ENCODE measurements around the gene PGM2. TPM values are rescaled to one million over a fixed set of nuclear protein-coding genes. Genes with fewer than 3 reads are reported as not detected.
A peak's percentile ranks its signal among the peaks of the same experiment; 100 is the strongest.

PGM2 gene
- total RNA-seq, 2 donors from 2014 or later = 21.5 to 25.1 TPM

DNA sequence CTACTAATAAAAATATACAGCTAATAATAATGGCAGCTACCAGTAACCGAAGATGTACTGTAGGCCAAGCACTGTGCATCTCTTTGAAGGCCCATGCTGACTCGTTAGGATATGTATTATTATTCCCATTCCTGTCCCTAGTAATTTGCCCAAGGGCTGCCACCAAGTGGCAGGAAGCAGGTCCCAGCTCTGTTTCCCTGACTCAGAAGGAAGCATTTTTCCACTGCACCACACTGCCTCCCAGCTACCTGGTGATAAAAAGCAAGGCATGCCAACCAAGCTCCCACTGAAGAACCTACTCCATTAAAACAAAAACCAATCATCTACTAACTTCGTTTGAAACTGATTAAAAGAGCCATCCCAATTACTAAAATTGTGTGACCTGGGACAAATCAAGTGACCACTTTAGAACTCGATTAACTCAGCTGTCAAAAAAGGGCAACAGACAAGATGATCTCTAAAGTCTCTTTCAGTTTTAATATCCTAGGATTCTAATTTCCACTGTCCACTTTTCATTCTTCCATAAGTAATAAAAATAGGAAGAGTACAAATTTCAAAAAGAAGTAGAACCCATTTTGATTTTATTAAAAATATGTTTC, 24.3 kb upstream of the PGM2 start:
- no peaks in the 10 kb centered on the region for H3K9me3 Mint-ChIP-seq
- no peak overlapping the region for H3K9ac ChIP-seq (ENCODE audit: extremely low read depth, low read length, poor library complexity, severe bottlenecking)
- no peak overlapping the region for H3K27ac ChIP-seq (ENCODE audit: low read depth, low read length)
- no peak overlapping the region for H3K4me3 ChIP-seq (ENCODE audit: low read length)
- H3K36me3 Mint-ChIP-seq (ENCODE audit: low read depth) = no peaks in the 10 kb centered on the region
- no peaks in the 10 kb centered on the region for H3K9me3 ChIP-seq (ENCODE audit: control insufficient read depth, low read length)
- H3K4me1 Mint-ChIP-seq = no peaks in the 10 kb centered on the region
- no peaks in the 10 kb centered on the region for H3K36me3 ChIP-seq (ENCODE audit: control insufficient read depth, insufficient read depth, low read length)
- no peaks in the 10 kb centered on the region for H3K27me3 Mint-ChIP-seq (ENCODE audit: insufficient read depth)
- no peaks in the 10 kb centered on the region for H3K27me3 ChIP-seq (ENCODE audit: control insufficient read depth, insufficient read depth, low read length, poor library complexity, severe bottlenecking)
- TF ChIP-seq CTCF (conservative IDR thresholded peaks at IDR 0.05) = peak; percentile 82
- H3K27ac Mint-ChIP-seq = peak overlapping the region; percentile 44
- no peaks in the 10 kb centered on the region for H3K4me1 ChIP-seq (ENCODE audit: control insufficient read depth, insufficient read depth, low read length)
- H3K4me3 Mint-ChIP-seq = no peak overlapping the region
- DNase-seq = peak; percentile 86
- WGBS, 2 experiments (ENCODE audit: insufficient coverage in 1 of 2, insufficient read length in 1 of 2) = 48 to 50% methylated on average over 4 of the region's 4 CpGs

GRCh38 chr4:37803348-37803973, 23.0 kb upstream of the PGM2 start:
- Mint-ChIP-seq H3K4me1 (no peaks in the 10 kb centered on the region), H3K4me3 (no peak overlapping the region), H3K27me3 (ENCODE audit: insufficient read depth) (no peaks in the 10 kb centered on the region), H3K9me3 (no peaks in the 10 kb centered on the region), H3K36me3 (ENCODE audit: low read depth) (no peaks in the 10 kb centered on the region), H3K27ac (no peak overlapping the region)
- TF ChIP-seq CTCF (conservative IDR thresholded peaks at IDR 0.05) = peak; percentile 78
- no peaks in the 10 kb centered on the region for H3K9me3 ChIP-seq (ENCODE audit: control insufficient read depth, low read length)
- no peak for DNase-seq
- H3K27ac ChIP-seq (ENCODE audit: low read depth, low read length) = no peak overlapping the region
- H3K4me3 ChIP-seq (ENCODE audit: low read length) = no peak overlapping the region
- no peak overlapping the region for H3K9ac ChIP-seq (ENCODE audit: extremely low read depth, low read length, poor library complexity, severe bottlenecking)
- H3K27me3 ChIP-seq (ENCODE audit: control insufficient read depth, insufficient read depth, low read length, poor library complexity, severe bottlenecking) = no peaks in the 10 kb centered on the region
- no peaks in the 10 kb centered on the region for H3K36me3 ChIP-seq (ENCODE audit: control insufficient read depth, insufficient read depth, low read length)
- no peaks in the 10 kb centered on the region for H3K4me1 ChIP-seq (ENCODE audit: control insufficient read depth, insufficient read depth, low read length)
- WGBS, 2 experiments (ENCODE audit: insufficient coverage in 1 of 2, insufficient read length in 1 of 2) = 50% methylated on average over 2 of the region's 4 CpGs; no CpG with 5 or more reads in 1 of the 2 experiments

GRCh38 chr4:37805091-37805490, 21.4 kb upstream of the PGM2 start:
- H3K27me3 ChIP-seq (ENCODE audit: control insufficient read depth, insufficient read depth, low read length, poor library complexity, severe bottlenecking) = no peaks in the 10 kb centered on the region
- no peaks in the 10 kb centered on the region for H3K36me3 ChIP-seq (ENCODE audit: control insufficient read depth, insufficient read depth, low read length)
- H3K4me1 ChIP-seq (ENCODE audit: control insufficient read depth, insufficient read depth, low read length) = no peaks in the 10 kb centered on the region
- no peak overlapping the region for H3K27ac ChIP-seq (ENCODE audit: low read depth, low read length)
- Mint-ChIP-seq H3K4me1 (no peaks in the 10 kb centered on the region), H3K9me3 (no peaks in the 10 kb centered on the region), H3K4me3 (no peak overlapping the region), H3K36me3 (ENCODE audit: low read depth) (no peaks in the 10 kb centered on the region), H3K27me3 (ENCODE audit: insufficient read depth) (no peaks in the 10 kb centered on the region), H3K27ac (no peak overlapping the region)
- no peak for DNase-seq
- no peak overlapping the region for H3K9ac ChIP-seq (ENCODE audit: extremely low read depth, low read length, poor library complexity, severe bottlenecking)
- no peak for TF ChIP-seq CTCF (conservative IDR thresholded peaks at IDR 0.05)
- no peaks in the 10 kb centered on the region for H3K9me3 ChIP-seq (ENCODE audit: control insufficient read depth, low read length)
- WGBS, 2 experiments (ENCODE audit: insufficient coverage in 1 of 2, insufficient read length in 1 of 2) = 91% methylated on average over 4 of the region's 5 CpGs; no CpG with 5 or more reads in 1 of the 2 experiments
- H3K4me3 ChIP-seq (ENCODE audit: low read length) = no peak overlapping the region
